Measurements from ENCODE around the gene SKAP1.
"Not testable (repeated sequence)": the region's sequence is repeated elsewhere in the genome, so short reads cannot be mapped to it uniquely, and the experiment has no call there.

Gene SKAP1

DNA sequence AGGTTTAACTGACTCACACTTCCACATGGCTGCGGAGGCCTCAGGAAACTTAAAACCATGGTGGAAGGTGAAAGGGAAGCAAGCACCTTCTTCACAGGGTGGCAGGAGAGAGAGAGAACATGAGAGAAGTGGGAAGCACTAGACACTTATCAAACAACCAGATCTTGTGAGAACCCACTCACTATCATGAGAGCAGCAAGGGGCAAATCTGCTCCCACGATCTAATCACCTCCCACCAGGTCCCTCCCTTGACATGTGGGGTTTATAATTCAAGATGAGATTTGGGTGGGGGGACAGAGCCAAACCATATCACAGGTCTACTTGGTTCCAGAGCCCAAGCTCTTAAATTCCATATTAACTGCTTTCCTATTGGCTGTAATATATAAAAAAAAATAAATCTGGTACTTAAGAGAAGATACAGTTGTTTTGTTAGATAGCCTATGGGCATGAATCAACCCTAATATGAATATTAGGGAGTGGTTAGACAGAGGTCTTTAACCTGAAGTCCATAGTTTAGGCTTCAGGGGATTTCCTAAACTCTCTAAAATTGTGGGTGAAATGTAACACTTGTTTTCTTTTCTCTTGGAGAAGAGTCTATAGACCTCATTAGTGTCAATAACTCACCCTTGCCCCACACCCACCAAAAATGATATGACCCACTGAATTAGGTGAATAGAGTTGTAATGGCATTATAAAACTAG is 56.7 kb downstream of the SKAP1 start:
- no peak overlapping the region for H3K4me3 ChIP-seq (ENCODE audit: low read depth, low read length)
- DNase-seq (ENCODE audit: low read depth) = no peak
- TF ChIP-seq, protein P1, sequence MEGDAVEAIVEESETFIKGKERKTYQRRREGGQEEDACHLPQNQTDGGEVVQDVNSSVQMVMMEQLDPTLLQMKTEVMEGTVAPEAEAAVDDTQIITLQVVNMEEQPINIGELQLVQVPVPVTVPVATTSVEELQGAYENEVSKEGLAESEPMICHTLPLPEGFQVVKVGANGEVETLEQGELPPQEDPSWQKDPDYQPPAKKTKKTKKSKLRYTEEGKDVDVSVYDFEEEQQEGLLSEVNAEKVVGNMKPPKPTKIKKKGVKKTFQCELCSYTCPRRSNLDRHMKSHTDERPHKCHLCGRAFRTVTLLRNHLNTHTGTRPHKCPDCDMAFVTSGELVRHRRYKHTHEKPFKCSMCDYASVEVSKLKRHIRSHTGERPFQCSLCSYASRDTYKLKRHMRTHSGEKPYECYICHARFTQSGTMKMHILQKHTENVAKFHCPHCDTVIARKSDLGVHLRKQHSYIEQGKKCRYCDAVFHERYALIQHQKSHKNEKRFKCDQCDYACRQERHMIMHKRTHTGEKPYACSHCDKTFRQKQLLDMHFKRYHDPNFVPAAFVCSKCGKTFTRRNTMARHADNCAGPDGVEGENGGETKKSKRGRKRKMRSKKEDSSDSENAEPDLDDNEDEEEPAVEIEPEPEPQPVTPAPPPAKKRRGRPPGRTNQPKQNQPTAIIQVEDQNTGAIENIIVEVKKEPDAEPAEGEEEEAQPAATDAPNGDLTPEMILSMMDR (IDR thresholded peaks at IDR 0.05; ENCODE audit: insufficient read depth, low read depth, low read length, missing control alignments) = no peak

DNA sequence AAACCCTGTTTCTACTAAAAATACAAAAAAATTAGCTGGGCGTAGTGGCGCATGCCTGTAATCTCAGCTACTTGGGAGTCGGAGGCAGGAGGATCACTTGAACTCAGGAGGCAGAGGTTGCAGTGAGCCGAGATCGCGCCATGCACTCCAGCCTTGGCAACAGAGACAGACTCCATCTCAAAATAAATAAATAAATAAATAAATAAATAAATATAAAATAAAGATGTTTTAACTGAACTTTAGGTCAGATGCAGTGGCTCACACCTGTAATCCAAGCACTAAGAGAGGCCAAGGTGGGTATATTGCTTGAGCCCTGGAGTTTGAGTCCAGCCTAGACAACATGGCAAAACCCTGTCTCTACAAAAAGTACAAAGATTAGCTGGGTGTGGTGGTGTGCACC is 61.0 kb downstream of the SKAP1 start:
- H3K4me3 ChIP-seq (ENCODE audit: low read depth, low read length); DNase-seq (ENCODE audit: low read depth): not testable (repeated sequence)

DNA sequence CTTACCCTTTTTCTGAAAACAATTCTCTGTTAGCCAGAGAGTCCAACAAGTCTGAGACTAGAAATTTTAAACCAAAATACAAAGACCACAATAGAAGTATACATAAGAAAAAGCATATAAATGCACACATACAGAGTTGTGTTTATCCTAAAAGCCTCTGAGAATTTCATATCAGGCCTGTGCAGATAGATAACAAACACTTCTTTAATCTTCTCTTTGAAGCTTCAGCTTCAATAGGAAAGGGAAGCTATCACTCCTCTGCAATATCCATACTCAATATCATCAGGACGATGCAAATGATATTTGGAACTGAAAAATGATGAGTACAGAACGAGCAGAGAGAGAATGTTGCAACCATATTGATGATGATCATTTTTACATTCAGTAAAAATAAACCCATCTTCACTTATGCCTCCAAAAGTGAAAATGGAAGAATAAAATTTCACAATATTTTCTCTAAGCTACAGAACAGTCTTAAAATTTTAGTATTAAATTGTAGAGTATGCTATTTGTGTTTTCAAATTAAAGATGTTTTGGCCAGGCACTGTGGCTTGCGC is 61.6 kb downstream of the SKAP1 start:
- TF ChIP-seq, protein P1 (IDR thresholded peaks at IDR 0.05; ENCODE audit: insufficient read depth, low read depth, low read length, missing control alignments) = no peak
- H3K4me3 ChIP-seq (ENCODE audit: low read depth, low read length) = no peak overlapping the region
- no peak for DNase-seq (ENCODE audit: low read depth)

DNA sequence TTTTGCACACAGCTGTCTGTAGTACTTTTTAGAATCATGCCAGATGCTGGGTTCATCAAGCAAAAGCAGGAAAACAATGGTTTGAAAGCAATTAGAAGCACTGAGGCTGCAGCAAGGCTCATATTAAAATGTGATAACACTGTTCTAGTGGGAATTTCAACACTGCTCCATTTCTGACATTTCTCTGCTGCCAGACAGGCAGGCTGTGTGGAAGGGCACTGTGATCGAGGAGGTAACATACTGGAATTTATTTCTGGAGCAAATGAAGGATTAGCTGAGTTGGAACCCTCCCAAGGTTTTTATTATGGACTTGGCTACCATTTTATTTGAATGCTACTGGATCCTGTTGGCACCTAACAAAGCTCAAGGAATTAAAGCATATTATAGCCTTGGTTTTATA is 66.9 kb downstream of the SKAP1 start:
- TF ChIP-seq, protein P1 (IDR thresholded peaks at IDR 0.05; ENCODE audit: insufficient read depth, low read depth, low read length, missing control alignments) = no peak
- no peak for DNase-seq (ENCODE audit: low read depth)
- H3K4me3 ChIP-seq (ENCODE audit: low read depth, low read length) = no peak overlapping the region

DNA sequence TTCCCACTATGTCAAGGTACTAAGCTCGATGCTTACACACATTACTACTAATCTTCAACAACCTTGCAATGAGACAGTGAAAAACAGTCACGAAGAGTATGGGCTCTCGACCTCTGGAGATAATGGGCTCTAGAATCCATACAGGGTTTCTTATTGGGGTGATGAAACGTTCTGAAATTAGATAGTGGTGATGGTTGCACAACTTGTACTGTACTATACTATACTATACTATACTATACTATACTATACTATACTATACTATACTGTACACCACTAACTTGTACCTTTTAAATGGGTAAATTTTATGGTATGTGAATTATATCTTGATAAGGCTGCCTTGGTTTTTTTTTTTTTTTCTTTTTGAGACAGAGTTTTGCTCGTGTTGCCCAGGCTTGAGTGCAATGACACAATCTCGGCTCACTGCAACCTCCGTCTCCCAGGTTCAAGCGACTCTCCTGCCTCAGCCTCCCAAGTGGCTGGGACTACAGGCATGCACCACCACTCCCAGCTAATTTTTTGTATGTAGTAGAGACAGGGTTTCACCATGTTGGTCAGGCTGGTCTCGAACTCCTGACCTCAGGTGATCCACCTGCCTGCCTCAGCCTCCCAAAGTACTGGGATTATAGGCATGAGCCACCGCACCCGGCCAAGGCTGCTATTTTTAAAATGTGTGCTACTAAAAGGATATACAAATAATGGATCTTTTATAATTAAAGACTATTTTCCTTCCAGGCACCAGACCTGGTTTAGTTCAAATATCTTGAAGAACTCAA is 69.0 kb downstream of the SKAP1 start:
- not testable (repeated sequence) for H3K4me3 ChIP-seq (ENCODE audit: low read depth, low read length); DNase-seq (ENCODE audit: low read depth)

DNA sequence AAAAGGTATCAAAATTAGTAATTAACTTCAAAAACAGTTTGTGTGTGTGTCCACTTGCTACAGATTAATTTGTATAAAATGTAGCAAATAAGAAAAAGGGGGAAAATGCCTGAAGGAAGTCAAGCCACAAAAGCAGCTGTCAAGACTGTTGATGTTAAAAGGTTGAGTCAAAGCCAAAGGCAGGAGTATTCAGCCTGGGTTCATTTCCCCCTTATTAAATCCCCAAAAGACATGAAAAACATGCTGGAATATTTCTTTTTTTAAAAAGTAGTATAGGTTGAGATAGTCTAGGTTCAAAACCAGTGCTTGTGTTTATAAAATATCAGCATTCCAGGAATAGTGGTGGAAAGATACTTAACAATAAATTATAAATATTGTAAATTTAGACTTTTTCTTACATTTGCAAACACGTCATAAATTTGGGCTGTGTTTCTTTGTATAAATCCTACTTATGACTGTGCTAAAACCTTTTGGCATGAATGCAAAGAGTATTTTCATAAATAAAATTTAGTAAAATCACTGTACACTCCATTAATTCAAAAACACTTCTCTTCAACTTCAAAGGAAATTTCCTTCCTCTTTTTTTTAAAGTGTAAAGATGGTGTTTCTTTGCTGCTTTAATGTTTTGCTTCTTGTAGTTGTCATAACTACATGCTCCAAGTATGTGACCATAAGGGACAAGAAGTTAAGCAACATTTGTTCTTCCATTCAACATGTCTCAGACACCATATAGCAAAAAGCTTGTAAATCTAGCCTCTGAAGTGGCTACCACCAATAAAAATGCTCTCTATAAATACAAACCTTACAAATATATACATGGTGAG is 72.0 kb downstream of the SKAP1 start:
- no peak overlapping the region for H3K4me3 ChIP-seq (ENCODE audit: low read depth, low read length)
- DNase-seq (ENCODE audit: low read depth) = no peak
- TF ChIP-seq, protein P1 (IDR thresholded peaks at IDR 0.05; ENCODE audit: insufficient read depth, low read depth, low read length, missing control alignments) = no peak

DNA sequence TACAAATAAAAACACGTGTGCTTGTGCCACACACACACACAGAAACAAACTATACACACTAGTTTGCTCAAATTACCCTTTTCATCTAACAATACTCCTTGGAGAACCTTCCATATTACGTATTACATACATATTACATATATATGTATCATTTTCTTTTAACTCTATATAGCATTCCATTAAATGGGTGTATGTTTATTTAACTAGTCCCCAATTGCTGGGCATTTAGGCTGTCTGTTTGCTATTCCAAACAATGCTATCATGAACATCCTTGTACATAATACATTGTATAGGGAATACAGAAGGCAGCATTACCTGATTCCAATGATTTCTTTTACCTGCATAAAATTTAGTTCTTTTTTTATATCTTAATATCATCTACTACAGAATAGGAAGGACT is 73.1 kb downstream of the SKAP1 start:
- DNase-seq (ENCODE audit: low read depth) = no peak
- TF ChIP-seq, protein P1 (IDR thresholded peaks at IDR 0.05; ENCODE audit: insufficient read depth, low read depth, low read length, missing control alignments) = no peak
- no peak overlapping the region for H3K4me3 ChIP-seq (ENCODE audit: low read depth, low read length)
